Testis (tissue), 2 donors: ENCODE results near the gene CENPT.

Experiments used
- CTCF ChIP-seq, 3 experiments: fragments of 450-650 bp in 2 of 3; fragments of 200-600 bp in 1 of 3; sonication (generic) in 1 of 3; IDR thresholded peaks; one replicate each; pipeline ENCODE4 v1.5.1; 2016 to 2019; ENCODE audit warnings: antibody characterized with exemption in 3 of 3, mild to moderate bottlenecking in 2 of 3, moderate library complexity in 1 of 3
- POLR2A ChIP-seq: fragments of 450-650 bp; IDR thresholded peaks from one replicate; pipeline ENCODE4 v1.6.1; 2017; ENCODE audit warnings: antibody characterized with exemption, mild to moderate bottlenecking, moderate library complexity

DNA sequence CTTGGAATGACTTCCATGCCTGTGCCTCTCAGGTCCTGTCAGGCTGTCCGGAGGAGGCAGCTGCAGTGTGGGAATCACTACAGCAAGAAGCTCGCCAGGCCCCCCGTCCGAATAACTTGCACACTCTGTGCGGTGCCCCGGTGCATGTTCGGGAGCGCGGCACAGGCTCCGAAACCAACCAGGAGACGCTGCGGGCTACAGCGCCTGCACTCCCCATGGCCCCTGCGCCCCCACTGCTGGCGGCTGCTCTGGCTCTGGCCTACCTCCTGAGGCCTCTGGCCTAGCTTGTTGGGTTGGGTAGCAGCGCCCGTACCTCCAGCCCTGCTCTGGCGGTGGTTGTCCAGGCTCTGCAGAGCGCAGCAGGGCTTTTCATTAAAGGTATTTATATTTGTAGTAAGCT, 38.5 kb upstream of the CENPT start:
- TF ChIP-seq CTCF (IDR thresholded peaks at IDR 0.05): no peak
- no peak for TF ChIP-seq POLR2A
